HG02884 (cell line): ENCODE measurements around the gene PANX2.
"Not testable (repeated sequence)": the region's sequence is repeated elsewhere in the genome, so short reads cannot be mapped to it uniquely, and the experiment has no call there.

ENCODE experiments used
- ATAC-seq: cut with Tn5 transposase; IDR thresholded peaks from one replicate; pipeline ENCODE4 v1.9.1; 2021; ENCODE audit warnings: mild to moderate bottlenecking, moderate library complexity; ENCODE audit not compliant: unreplicated experiment

The PANX2 gene, protein sequence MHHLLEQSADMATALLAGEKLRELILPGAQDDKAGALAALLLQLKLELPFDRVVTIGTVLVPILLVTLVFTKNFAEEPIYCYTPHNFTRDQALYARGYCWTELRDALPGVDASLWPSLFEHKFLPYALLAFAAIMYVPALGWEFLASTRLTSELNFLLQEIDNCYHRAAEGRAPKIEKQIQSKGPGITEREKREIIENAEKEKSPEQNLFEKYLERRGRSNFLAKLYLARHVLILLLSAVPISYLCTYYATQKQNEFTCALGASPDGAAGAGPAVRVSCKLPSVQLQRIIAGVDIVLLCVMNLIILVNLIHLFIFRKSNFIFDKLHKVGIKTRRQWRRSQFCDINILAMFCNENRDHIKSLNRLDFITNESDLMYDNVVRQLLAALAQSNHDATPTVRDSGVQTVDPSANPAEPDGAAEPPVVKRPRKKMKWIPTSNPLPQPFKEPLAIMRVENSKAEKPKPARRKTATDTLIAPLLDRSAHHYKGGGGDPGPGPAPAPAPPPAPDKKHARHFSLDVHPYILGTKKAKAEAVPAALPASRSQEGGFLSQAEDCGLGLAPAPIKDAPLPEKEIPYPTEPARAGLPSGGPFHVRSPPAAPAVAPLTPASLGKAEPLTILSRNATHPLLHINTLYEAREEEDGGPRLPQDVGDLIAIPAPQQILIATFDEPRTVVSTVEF

DNA sequence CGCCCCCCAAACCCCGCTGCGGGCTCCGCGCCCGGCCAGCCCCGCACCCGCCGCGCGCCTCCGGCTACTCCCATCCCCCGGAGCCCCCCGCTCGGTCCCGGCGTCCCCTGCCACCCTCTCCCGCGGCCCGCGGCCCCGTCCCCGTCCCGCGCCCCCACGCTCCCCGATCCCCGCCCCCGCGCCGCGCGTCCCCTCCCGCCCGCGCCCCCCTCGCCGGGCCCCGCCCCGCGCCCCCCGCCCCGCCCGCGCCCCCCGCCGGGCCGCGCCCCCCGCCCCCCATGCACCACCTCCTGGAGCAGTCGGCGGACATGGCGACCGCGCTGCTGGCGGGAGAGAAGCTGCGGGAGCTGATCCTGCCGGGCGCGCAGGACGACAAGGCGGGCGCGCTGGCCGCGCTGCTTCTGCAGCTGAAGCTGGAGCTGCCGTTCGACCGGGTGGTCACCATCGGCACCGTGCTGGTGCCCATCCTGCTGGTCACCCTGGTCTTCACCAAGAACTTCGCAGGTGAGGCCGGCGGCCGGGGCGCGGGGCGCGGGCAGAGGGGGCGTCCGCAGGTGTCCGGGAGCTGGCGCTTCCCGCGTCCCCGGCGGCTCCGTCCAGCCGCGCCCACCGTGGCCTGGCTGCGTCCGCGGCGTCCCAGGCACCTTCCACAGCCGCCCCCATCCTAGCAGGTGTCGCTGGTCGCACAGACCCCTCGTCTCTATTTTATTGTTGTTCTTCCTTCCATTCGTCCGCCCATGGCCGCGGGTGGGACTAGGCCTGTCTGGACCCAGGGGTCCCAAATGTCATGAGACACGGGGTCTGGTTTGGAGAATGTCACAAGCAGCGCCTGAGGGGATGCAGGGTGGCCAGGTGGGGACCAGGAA, at the start of gene PANX2:
Gene PANX2, plus strand, starts transcription at position 279 of the 866 bp plus-strand sequence. Its CDS starts 0 bp downstream, at position 279.
- ATAC-seq = no peak

GRCh38 chr22:50121202-50121740, 49.3 kb upstream of the PANX2 start:
- no peak for ATAC-seq

GRCh38 chr22:50123119-50123518, 47.4 kb upstream of the PANX2 start:
- no peak for ATAC-seq

DNA sequence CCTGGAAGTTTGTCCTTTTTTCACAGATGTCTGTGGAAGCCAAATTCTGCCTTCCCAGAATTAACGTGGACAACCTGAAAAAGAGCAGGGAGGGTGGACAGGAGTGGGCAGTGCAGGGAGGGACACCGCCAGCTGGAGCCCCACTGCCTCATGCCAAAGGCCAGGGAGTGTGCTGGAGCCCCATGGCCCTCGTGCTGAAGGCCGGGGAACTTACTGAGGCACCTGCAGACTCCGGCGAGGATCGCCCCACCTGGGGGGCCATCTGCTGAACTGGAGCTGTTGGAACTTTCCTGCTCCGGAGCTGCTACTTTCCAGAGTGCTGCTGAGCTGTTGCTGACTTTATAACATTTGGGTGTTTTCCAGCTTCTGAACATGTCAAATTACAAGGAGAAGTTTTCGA, 45.5 kb upstream of the PANX2 start:
- no peak for ATAC-seq

GRCh38 chr22:50129121-50129736, 41.3 kb upstream of the PANX2 start:
- no peak for ATAC-seq

DNA sequence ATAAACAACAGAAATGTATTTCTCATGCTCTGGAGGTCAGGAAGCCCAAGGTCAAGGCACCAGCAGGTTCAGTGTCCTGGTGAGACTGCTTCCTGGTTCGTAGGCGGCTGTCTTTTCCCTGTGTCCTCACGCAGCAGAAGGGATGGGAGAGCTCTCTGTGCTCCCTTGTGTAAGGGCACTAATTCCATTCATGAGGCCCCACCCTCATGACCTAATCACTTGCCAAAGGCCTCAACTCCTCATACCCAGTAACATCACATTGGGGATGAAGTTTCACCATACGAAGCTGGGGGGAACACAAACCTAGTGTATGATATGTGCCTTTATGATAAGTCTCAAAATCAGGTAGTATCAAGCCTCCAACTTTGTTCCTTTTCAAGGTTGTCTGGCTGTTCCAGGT, 38.6 kb upstream of the PANX2 start:
- ATAC-seq = no peak

DNA sequence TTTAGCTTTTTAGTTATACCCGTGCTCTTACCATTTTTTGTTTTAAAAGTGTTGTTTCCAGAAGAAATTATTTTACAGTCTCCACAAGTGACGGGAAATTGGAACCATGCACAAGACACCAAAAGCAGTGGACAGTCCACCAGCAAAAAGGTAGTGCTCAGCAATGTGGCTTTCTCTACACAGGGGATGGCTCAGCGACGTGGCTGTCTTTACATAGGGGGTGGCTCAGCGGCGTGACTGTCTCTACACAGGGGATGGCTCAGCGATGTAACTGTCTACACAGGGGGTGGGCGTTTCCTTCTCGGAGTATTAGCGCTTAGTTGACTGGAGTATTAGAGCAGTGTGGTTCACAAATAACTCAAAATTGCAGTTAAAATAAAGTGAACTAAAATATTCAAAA, 36.0 kb upstream of the PANX2 start:
- no peak for ATAC-seq

- no peak for ATAC-seq
These were observed 33.9 kb upstream of the PANX2 start for GRCh38 chr22:50136581-50137015.

DNA sequence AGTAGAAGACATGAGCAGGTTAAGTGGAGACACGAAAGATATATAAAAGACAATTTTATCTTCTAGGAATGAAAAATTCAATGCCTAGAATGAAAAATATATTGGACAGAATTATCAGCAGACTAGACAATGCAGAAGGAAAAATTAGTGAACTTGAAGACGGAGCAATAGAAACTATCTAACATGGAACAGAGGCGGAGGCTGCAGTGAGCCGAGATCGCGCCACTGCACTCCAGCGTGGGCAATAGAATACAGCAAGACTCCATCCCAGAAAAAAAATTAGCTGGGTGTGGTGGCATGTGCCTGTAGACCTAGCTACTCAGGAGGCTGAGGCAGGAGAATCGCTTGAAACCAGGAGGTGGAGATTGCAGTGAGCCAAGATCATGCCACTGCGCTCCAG, 33.3 kb upstream of the PANX2 start:
- not testable (repeated sequence) for ATAC-seq

GRCh38 chr22:50138041-50138440, 32.5 kb upstream of the PANX2 start:
- no peak for ATAC-seq

GRCh38 chr22:50138988-50139387, 31.5 kb upstream of the PANX2 start:
- ATAC-seq = no peak

GRCh38 chr22:50139843-50140415, 30.6 kb upstream of the PANX2 start:
- ATAC-seq = no peak

GRCh38 chr22:50140615-50141014, 29.9 kb upstream of the PANX2 start:
- no peak for ATAC-seq

GRCh38 chr22:50141462-50141861, 29.1 kb upstream of the PANX2 start:
- ATAC-seq = no peak

DNA sequence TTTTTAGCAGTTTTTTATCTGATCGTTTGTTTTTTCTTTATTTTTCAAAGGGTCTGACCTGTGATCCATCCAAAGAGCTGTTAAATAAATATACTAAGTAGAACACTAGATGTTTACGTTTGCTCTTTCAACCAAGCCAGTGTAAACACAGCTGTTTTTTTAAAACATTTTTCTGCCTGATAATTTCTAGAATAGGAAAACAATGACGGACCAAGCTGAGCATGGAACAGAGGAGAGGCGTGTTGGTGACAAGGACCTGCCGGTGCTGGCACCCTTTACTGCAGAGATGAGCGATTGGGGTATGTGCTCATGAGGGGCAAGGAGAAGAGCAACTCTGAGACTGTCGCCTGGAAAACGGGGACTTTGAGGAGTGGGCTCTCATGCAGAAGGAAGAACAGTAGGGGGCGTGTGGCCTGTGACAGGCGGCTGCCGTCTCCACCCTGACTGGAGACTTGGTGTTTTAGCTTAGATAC, 28.6 kb upstream of the PANX2 start:
- no peak for ATAC-seq

DNA sequence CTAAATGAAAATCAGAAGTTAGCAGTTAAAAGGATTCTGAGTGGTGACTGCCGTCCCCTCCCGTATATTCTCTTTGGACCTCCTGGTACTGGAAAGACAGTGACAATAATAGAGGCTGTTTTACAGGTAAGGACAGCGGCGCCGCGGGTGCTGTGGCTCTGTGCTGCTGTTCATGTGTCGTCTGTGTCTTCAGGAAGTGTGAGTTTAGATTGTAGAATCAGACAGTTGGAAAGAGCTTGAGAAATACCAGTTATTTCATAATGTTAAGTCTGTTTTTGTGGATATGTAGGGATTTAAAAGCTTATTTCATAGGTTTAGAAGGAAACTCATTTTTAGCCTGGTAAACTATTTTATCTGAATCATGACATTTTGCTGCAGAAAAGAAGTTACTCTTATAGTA, 27.4 kb upstream of the PANX2 start:
- no peak for ATAC-seq

GRCh38 chr22:50144005-50144614, 26.4 kb upstream of the PANX2 start:
- no peak for ATAC-seq

- ATAC-seq = no peak
These were observed 24.7 kb upstream of the PANX2 start for GRCh38 chr22:50145721-50146438.
